ENCODE data around the gene POLA1.

POLA1 gene

DNA sequence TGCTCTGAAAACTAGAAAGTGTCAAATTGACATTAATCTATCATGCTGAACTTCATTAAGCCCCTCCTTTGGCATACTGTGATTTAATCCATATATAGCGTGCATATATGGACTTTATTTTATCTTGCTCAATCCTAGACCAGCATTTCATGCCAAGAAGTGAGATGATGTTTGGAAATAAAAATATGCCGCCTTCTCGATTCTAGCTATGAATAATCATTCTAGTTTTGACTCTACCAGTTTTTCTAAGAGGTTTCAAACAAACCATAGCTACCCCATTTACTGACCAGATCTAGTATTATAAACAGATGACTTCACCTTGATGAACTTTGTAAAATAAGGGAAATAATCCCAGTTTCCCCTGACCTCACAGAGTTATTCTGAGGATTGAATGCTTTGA lies 227.1 kb downstream of the POLA1 start:
- peaks cover 19% of the 10 kb centered on the region for H3K4me1 Mint-ChIP-seq
- H3K4me3 Mint-ChIP-seq, result no peak overlapping the region
- DNase-seq (no peak), ATAC-seq (no peak)
- no peak overlapping the region for H3K27ac Mint-ChIP-seq
- peaks cover 21% of the 10 kb centered on the region for H3K36me3 Mint-ChIP-seq (ENCODE audit: low read depth)
- H3K9me3 Mint-ChIP-seq, result no peaks in the 10 kb centered on the region
- no peaks in the 10 kb centered on the region for H3K27me3 Mint-ChIP-seq

DNA sequence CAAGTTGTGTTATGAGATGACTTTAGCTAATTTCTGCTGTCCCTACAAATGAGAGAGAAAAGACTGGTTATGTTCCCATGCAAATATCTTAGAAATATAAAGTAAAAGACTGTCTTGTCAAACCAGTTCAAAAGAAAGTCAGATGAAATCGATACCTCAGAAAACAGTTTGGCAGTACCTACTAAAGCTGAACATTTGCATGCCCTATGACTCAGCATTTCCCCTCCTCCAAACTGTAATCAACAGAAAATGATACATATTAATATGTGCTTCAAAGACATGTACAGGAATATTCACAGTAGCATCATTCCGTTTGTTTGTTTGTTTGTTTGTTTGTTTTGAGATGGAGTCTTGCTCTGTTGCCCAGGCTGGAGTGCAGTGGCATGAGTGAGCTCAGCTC lies 231.7 kb downstream of the POLA1 start:
- Mint-ChIP-seq H3K27me3 (no peaks in the 10 kb centered on the region), H3K27ac (no peak overlapping the region), H3K4me3 (no peak overlapping the region), H3K4me1 (peaks cover 14% of the 10 kb centered on the region), H3K9me3 (no peaks in the 10 kb centered on the region), H3K36me3 (ENCODE audit: low read depth) (peaks cover 16% of the 10 kb centered on the region)
- ATAC-seq, result no peak
- DNase-seq, result no peak

DNA sequence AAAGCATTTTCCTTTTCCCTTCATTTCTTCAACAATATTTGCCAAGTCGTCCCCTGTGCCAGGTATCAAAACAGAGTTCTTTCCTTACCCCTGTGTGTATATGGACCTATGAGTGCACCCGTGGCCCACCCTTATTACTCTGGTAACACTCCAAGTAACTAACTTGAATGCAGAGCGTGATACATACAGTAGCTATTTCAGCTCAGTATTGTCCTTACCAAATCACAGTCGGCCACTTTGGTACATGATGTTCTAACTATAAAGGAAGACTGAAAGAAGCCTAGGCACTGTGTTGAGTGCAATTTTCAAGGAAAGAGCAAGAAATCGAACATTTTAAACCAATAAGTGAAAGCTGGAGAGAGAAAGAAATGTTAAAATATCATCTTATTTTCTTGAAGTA lies 233.7 kb downstream of the POLA1 start:
- no peaks in the 10 kb centered on the region for H3K27me3 Mint-ChIP-seq
- DNase-seq (no peak), ATAC-seq (no peak)
- peaks cover 7% of the 10 kb centered on the region for H3K4me1 Mint-ChIP-seq
- H3K27ac Mint-ChIP-seq, result no peak overlapping the region
- H3K4me3 Mint-ChIP-seq, result no peak overlapping the region
- no peaks in the 10 kb centered on the region for H3K9me3 Mint-ChIP-seq
- H3K36me3 Mint-ChIP-seq (ENCODE audit: low read depth), result peaks cover 14% of the 10 kb centered on the region

DNA sequence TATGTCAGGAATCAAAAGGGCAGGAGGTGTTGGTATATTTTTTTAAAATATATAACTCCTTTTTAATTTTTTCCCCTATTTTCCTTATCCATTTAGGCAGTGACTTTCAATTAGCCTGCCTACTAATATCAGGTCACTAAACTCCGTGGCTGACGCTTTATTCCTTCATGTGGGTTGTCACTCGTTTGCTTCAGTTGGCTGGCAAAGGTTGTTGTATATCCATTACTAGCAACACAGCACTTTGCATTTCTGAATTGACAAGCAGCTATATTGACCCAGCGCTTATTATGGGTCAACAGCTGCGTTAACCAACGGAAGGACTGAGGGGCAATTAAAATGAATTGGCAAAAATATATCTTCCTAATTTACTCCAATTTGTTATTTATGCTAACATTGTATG lies 234.4 kb downstream of the POLA1 start:
- no peaks in the 10 kb centered on the region for H3K9me3 Mint-ChIP-seq
- no peaks in the 10 kb centered on the region for H3K27me3 Mint-ChIP-seq
- H3K4me3 Mint-ChIP-seq, result no peak overlapping the region
- DNase-seq (no peak), ATAC-seq (no peak)
- peaks cover 7% of the 10 kb centered on the region for H3K4me1 Mint-ChIP-seq
- peaks cover 14% of the 10 kb centered on the region for H3K36me3 Mint-ChIP-seq (ENCODE audit: low read depth)
- no peak overlapping the region for H3K27ac Mint-ChIP-seq

DNA sequence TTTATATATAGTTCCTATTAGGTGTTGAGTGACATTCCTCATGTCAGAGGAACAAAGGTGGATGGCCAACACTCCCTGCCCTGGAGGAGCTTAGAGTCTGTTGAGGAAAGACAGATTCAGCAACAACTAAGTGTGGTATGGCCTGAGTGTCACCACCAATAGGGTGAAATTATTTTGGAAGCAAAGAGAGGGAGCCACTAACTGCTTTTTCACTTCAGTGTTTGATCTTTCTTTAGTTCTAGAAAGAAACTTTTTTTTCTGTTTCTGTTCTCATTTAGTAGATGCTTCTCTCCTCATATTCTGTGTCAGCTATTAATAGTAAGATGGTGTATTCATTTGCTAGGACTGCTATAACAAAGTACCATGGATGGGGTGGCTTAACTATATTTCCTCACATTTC lies 240.6 kb downstream of the POLA1 start:
- H3K9me3 Mint-ChIP-seq, result no peaks in the 10 kb centered on the region
- no peaks in the 10 kb centered on the region for H3K4me1 Mint-ChIP-seq
- DNase-seq, result no peak
- no peaks in the 10 kb centered on the region for H3K27me3 Mint-ChIP-seq
- ATAC-seq, result no peak
- no peak overlapping the region for H3K4me3 Mint-ChIP-seq
- H3K27ac Mint-ChIP-seq, result no peak overlapping the region
- peaks cover 9% of the 10 kb centered on the region for H3K36me3 Mint-ChIP-seq (ENCODE audit: low read depth)

DNA sequence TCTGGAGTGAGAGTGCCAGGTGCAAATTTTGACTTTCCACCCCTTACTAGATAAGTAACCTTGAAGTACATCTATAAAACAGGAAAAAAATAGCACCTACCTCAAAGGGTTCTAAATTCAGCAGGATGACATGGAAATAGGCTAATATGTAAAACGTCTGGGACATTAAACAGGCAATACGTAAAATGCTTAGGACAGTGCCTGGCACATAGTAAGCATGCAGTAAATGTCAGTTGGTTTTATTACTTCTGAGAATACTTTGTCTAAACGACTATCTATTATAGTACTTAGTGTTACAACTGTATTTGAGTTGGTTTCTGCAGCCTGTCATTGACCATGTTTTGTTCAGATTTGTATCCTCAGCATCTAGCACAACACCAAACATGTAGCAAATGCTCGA lies 251.3 kb downstream of the POLA1 start:
- Mint-ChIP-seq H3K27ac (no peak overlapping the region), H3K9me3 (no peaks in the 10 kb centered on the region), H3K36me3 (ENCODE audit: low read depth) (no peaks in the 10 kb centered on the region), H3K4me1 (no peaks in the 10 kb centered on the region), H3K27me3 (no peaks in the 10 kb centered on the region), H3K4me3 (no peak overlapping the region)
- DNase-seq (no peak), ATAC-seq (no peak)

DNA sequence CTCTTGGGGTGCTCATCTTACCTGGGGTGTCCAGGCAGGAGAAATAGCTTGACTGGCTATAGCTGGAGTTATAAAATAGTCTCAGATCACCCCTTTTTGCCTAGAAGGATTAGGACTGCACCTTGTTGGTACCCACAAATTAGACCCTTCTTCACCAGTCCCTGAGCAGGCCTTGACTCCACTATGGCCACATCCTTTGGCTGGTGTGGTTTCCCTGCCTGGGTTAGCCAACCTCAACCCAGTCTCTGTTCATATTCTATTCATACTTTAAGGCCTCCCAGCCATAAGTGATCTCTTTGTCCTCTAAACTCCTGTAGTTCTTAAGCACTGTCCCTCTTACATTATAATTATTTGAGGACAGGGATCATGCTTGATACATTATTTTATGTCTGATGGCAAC lies 252.7 kb downstream of the POLA1 start:
- Mint-ChIP-seq H3K9me3 (no peaks in the 10 kb centered on the region), H3K27me3 (no peaks in the 10 kb centered on the region), H3K4me1 (no peaks in the 10 kb centered on the region), H3K27ac (no peak overlapping the region), H3K4me3 (no peak overlapping the region), H3K36me3 (ENCODE audit: low read depth) (no peaks in the 10 kb centered on the region)
- DNase-seq (no peak), ATAC-seq (no peak)

DNA sequence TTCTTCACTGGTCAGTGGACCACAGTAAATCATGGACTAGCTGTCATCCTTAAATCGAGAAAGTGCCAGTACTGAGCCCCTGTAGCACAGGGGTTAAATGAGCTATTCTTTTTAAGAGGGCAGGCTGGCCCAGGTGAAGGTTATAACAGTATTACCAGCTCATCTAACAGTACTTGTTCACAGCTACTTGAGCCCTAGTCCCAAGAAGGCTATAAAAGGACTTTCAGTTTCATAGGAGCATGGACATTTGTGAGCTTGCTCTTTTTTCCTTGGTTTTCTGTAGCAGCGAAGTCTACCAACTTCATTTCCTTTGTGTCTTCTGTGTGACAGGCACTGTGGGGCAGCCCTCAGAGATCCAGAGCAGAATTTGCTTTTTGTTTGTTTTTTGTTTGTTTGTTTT lies 261.0 kb downstream of the POLA1 start:
- Mint-ChIP-seq H3K36me3 (ENCODE audit: low read depth) (peaks cover 12% of the 10 kb centered on the region), H3K27me3 (no peaks in the 10 kb centered on the region), H3K4me1 (peaks cover 8% of the 10 kb centered on the region), H3K4me3 (no peak overlapping the region), H3K9me3 (no peaks in the 10 kb centered on the region), H3K27ac (no peak overlapping the region)
- ATAC-seq, result no peak
- DNase-seq, result no peak

DNA sequence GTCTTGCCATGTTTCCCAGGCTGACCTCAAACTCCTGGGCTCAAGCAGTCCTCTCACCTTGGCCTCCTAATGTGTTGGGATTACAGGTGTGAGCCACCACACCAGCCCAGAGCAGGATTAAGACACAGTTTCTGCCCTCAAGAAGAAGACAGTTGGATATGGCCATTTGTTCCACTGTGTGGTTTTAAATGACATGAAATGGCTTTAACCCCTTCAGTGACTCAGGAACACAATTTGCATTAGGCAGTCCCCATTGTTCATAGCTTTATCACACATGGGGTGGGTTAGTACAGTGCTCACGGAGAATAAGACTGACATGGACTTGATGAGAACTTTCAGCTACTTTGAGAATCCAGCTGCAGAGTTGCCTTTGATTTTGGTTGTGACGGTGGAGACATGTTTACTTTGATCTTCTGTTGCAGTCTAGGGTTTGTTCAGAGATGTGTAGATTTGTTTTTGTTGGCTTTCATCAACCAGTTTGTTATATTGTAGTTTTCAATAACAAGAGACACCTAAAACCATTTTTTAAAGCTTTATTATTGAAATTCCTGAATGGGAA lies 261.7 kb downstream of the POLA1 start:
- no peak overlapping the region for H3K4me3 Mint-ChIP-seq
- peaks cover 8% of the 10 kb centered on the region for H3K4me1 Mint-ChIP-seq
- H3K9me3 Mint-ChIP-seq, result no peaks in the 10 kb centered on the region
- H3K27ac Mint-ChIP-seq, result no peak overlapping the region
- H3K36me3 Mint-ChIP-seq (ENCODE audit: low read depth), result peaks cover 12% of the 10 kb centered on the region
- no peaks in the 10 kb centered on the region for H3K27me3 Mint-ChIP-seq
- DNase-seq (no peak), ATAC-seq (peak; percentile 80)

DNA sequence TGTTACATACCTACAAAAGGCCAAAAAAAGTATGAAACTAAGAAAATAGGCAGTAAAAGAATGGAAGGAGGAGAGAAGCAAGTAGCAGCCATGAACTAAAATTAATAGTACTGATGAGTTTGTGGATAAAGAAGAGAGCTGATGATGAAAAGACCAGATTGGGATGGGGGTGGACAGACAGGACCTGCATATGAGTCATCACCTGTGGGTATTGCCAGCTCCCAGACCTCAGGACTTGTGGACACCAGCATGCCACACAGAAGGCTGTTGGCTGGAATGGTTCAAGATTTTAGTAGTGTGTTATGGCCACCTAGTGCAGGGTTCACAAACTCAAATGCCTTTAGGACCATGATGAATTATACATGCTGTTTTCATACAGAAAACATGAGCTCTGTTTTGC lies 263.1 kb downstream of the POLA1 start:
- Mint-ChIP-seq H3K9me3 (no peaks in the 10 kb centered on the region), H3K4me3 (no peak overlapping the region), H3K27me3 (no peaks in the 10 kb centered on the region), H3K27ac (no peak overlapping the region), H3K4me1 (peaks cover 8% of the 10 kb centered on the region), H3K36me3 (ENCODE audit: low read depth) (peaks cover 12% of the 10 kb centered on the region)
- DNase-seq, result no peak
- ATAC-seq, result no peak

DNA sequence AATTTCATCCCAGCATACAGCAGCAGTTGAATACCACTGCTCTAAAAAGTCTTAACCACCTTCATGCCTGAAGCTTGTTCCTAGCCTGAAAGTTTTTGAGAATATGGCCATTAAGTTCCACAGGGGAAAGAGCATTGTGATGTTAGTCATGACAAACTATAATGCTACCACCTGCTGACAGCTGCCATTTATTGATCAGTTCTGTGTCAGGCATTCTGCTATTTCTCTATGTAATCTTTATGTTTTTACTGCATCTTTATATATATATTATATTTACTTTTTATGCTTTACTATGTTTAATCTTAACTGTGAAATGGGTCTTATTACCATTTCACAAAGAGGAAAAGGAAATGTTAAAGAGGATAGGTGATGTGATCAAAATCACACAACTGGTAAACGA lies 268.1 kb downstream of the POLA1 start:
- H3K9me3 Mint-ChIP-seq, result no peaks in the 10 kb centered on the region
- ATAC-seq, result no peak
- no peak for DNase-seq
- peaks cover 10% of the 10 kb centered on the region for H3K36me3 Mint-ChIP-seq (ENCODE audit: low read depth)
- H3K4me1 Mint-ChIP-seq, result no peaks in the 10 kb centered on the region
- H3K27me3 Mint-ChIP-seq, result no peaks in the 10 kb centered on the region
- no peak overlapping the region for H3K4me3 Mint-ChIP-seq
- no peak overlapping the region for H3K27ac Mint-ChIP-seq

DNA sequence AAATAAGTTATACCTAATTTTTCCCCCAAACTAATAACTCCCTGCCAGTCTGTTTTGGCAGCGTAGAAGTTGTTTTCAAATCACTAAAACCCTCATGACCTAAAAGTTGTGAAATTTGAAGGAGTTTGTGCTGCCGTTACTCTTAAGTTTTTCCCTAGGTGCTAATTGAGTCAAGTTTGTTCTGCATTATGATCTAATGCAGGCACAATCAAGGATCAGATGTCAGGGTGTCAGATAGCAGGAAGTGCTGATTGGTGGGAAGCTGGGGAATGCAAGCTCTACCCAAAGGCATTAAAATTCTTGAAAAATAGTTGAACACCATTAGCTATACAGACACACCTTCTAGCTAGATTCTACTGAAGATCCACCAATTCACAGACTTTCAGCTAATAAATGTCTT lies 270.1 kb downstream of the POLA1 start:
- H3K36me3 Mint-ChIP-seq (ENCODE audit: low read depth), result peaks cover 17% of the 10 kb centered on the region
- DNase-seq (no peak), ATAC-seq (no peak)
- H3K4me3 Mint-ChIP-seq, result no peak overlapping the region
- no peak overlapping the region for H3K27ac Mint-ChIP-seq
- no peaks in the 10 kb centered on the region for H3K9me3 Mint-ChIP-seq
- no peaks in the 10 kb centered on the region for H3K4me1 Mint-ChIP-seq
- no peaks in the 10 kb centered on the region for H3K27me3 Mint-ChIP-seq

DNA sequence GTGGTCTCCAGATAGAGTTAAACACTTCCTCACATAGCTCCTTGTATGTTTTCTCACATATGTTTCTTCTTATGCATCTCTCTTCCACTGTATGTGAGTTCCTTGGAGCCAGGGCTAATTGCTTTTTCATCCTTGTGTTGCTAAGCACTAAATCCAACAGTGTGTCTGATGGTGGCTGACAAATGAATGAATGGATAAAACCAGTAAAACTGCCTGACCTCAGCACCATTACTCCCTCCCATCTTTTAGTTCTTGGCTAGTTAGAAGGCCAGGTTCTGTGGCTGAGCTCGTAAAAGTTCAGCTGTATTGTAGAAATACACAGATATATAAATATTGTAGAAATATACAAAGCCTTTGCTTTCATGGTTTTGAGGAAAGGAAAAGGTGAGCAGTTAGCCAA lies 271.7 kb downstream of the POLA1 start:
- H3K4me3 Mint-ChIP-seq, result no peak overlapping the region
- H3K36me3 Mint-ChIP-seq (ENCODE audit: low read depth), result peaks cover 15% of the 10 kb centered on the region

DNA sequence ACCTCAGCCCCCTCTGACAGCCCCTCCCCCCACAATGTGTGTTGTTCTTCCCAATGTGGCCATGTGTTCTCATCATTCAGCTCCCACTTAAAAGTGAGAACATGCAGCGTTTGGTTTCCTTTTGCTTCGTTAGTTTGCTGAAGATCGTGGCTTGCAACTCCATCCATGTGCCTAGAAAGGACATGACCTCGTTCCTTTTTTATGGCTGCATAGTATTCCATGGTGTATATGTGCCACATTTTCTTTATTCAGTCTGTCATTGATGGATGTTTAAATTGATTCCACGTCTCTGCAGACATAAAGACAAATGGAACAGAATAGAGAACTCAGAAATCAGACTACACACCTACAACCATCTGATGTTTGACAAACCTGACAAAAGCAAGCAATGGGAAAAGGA lies 276.1 kb downstream of the POLA1 start:
- no peaks in the 10 kb centered on the region for H3K27me3 Mint-ChIP-seq
- no peaks in the 10 kb centered on the region for H3K9me3 Mint-ChIP-seq
- H3K36me3 Mint-ChIP-seq (ENCODE audit: low read depth), result peaks cover 17% of the 10 kb centered on the region
- no peak for DNase-seq
- no peak overlapping the region for H3K27ac Mint-ChIP-seq
- H3K4me3 Mint-ChIP-seq, result no peak overlapping the region
- no peak for ATAC-seq
- no peaks in the 10 kb centered on the region for H3K4me1 Mint-ChIP-seq

More for the DNA sequence above, 271.7 kb downstream of the POLA1 start:
- no peaks in the 10 kb centered on the region for H3K4me1 Mint-ChIP-seq
- ATAC-seq (no peak), DNase-seq (no peak)
- H3K9me3 Mint-ChIP-seq, result no peaks in the 10 kb centered on the region
- no peak overlapping the region for H3K27ac Mint-ChIP-seq
- H3K27me3 Mint-ChIP-seq, result no peaks in the 10 kb centered on the region

DNA sequence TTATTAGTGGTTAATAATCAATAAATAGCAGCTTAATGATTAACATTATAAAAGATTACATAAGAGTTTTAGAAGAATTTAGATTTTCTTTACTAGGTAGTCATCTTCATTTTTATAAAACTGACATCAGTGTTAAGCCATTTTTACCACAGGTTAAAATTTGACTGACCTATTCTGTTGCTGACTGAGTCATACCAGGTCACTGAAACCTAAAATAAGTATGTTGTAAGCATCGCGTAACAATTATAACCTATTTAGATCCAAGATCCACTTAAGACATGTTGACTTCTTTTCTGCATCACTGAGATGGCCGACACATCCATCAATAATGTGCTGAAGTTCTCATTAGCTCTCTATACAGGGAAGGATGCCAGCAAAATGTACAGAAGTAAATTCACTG lies 285.4 kb downstream of the POLA1 start:
- DNase-seq, result no peak
- H3K9me3 Mint-ChIP-seq, result no peaks in the 10 kb centered on the region
- no peak overlapping the region for H3K4me3 Mint-ChIP-seq
- H3K27ac Mint-ChIP-seq, result no peak overlapping the region
- no peaks in the 10 kb centered on the region for H3K4me1 Mint-ChIP-seq
- no peak for ATAC-seq
- H3K36me3 Mint-ChIP-seq (ENCODE audit: low read depth), result peaks cover 8% of the 10 kb centered on the region
- H3K27me3 Mint-ChIP-seq, result no peaks in the 10 kb centered on the region

DNA sequence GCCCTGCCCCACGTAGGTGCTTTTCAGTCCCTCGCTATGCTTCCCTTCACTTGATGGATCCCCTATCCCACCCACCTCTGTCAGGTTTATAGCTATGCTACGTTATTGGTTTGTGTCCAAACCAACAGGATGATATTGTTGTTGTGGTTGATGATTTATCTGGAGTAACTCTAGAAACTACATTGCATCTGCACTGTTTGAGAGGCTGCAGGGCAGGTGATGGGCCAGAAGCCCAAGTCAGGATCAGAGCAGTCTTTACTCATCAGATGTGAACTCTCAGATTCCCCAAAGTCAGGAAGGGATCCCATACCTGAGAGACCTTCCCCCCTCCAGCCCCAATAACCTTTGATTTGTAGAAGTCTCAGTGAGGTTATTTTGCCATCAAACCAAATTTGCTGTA lies 287.3 kb downstream of the POLA1 start:
- H3K4me3 Mint-ChIP-seq, result no peak overlapping the region
- ATAC-seq (no peak), DNase-seq (no peak)
- H3K9me3 Mint-ChIP-seq, result no peaks in the 10 kb centered on the region
- peaks cover 8% of the 10 kb centered on the region for H3K36me3 Mint-ChIP-seq (ENCODE audit: low read depth)
- no peak overlapping the region for H3K27ac Mint-ChIP-seq
- no peaks in the 10 kb centered on the region for H3K4me1 Mint-ChIP-seq
- no peaks in the 10 kb centered on the region for H3K27me3 Mint-ChIP-seq
